OCI-LY1 (cell line): ENCODE data around the gene PAX6.

Source experiments
- H2AFZ ChIP-seq: fragments of 200-600 bp; sonication (generic), shearing (Covaris generic); 2 replicates; pipeline ENCODE4 v1.6.0; 2014; ENCODE audit warnings: antibody characterized with exemption, mild to moderate bottlenecking, low read length
- H3F3A ChIP-seq: fragments of 200-600 bp; sonication (generic), shearing (Covaris generic); 2 replicates; pipeline ENCODE4 v1.6.0; 2014; ENCODE audit warnings: mild to moderate bottlenecking, antibody characterized with exemption, low read length, moderate library complexity; ENCODE audit not compliant: insufficient read depth
- H3K27ac ChIP-seq: fragments of 200-600 bp; sonication (generic); 2 replicates; pipeline ENCODE4 v1.5.1; 2014; ENCODE audit warnings: low read length, mixed run types, mild to moderate bottlenecking, low read depth; ENCODE audit not compliant: poor library complexity, severe bottlenecking
- H3K27me3 ChIP-seq: fragments of 200-600 bp; sonication (generic); 2 replicates; pipeline ENCODE4 v1.6.0; 2014; ENCODE audit warnings: antibody characterized with exemption, mild to moderate bottlenecking, low read length, moderate library complexity; ENCODE audit not compliant: insufficient read depth
- H3K36me3 ChIP-seq: fragments of 200-600 bp; sonication (generic); 2 replicates; pipeline ENCODE4 v1.6.1; 2014; ENCODE audit warnings: mild to moderate bottlenecking, antibody characterized with exemption, low read length, moderate library complexity, mixed read lengths; ENCODE audit not compliant: insufficient read depth
- H3K4me1 ChIP-seq: fragments of 200-600 bp; sonication (generic); 2 replicates; pipeline ENCODE4 v1.5.1; 2014; ENCODE audit warnings: mild to moderate bottlenecking, low read length, moderate library complexity; ENCODE audit not compliant: insufficient read depth, severe bottlenecking
- H3K4me2 ChIP-seq: fragments of 200-600 bp; sonication (generic), shearing (Covaris generic); 2 replicates; pipeline ENCODE4 v1.6.1; 2014; ENCODE audit warnings: low read length
- H3K4me3 ChIP-seq: fragments of 200-600 bp; sonication (generic); 2 replicates; pipeline ENCODE4 v1.5.1; 2014; ENCODE audit warnings: low read length, low read depth, mild to moderate bottlenecking, mixed read lengths; ENCODE audit not compliant: poor library complexity, severe bottlenecking
- H3K79me2 ChIP-seq: fragments of 200-600 bp; shearing (Covaris generic); 2 replicates; pipeline ENCODE4 v1.6.1; 2016; ENCODE audit warnings: mixed run types, low read length, mixed read lengths; ENCODE audit not compliant: insufficient read depth
- H3K9ac ChIP-seq: fragments of 200-600 bp; sonication (generic), shearing (Covaris generic); 2 replicates; pipeline ENCODE4 v1.6.1; 2014; ENCODE audit warnings: mild to moderate bottlenecking, low read length, mixed read lengths
- H3K9me2 ChIP-seq: fragments of 200-600 bp; sonication (generic), shearing (Covaris generic); 2 replicates; pipeline ENCODE4 v1.6.1; 2014; ENCODE audit warnings: low read depth, mild to moderate bottlenecking, low read length, mixed read lengths
- H3K9me3 ChIP-seq: fragments of 200-600 bp; shearing (Covaris generic); 2 replicates; pipeline ENCODE4 v1.6.1; 2014; ENCODE audit warnings: low read length, mixed read lengths
- H4K20me1 ChIP-seq: fragments of 200-600 bp; sonication (generic), shearing (Covaris generic); 2 replicates; pipeline ENCODE4 v1.6.0; 2016; ENCODE audit warnings: mild to moderate bottlenecking, low read length; ENCODE audit not compliant: insufficient read depth
- EZH2 ChIP-seq: fragments of 200-600 bp; sonication (generic), shearing (Covaris generic); IDR thresholded peaks from 2 replicates; pipeline ENCODE4 v1.8.0; 2017; ENCODE audit warnings: borderline replicate concordance, mixed run types, mild to moderate bottlenecking, antibody characterized with exemption, low read length, moderate library complexity, mixed read lengths
- TF ChIP-seq, protein P1 (sequence below): fragments of 200-600 bp; sonication (generic), shearing (Covaris generic); IDR thresholded peaks from 2 replicates; pipeline ENCODE4 v1.5.1; 2017; ENCODE audit warnings: mild to moderate bottlenecking, antibody characterized with exemption, low read length, moderate library complexity, mixed read lengths

Gene PAX6

GRCh38 chr11:31827455-31828206, 16.5 kb upstream of the PAX6 start:
- H3K4me3 ChIP-seq: no peak overlapping the region
- TF ChIP-seq EZH2: no peak
- TF ChIP-seq, protein P1, sequence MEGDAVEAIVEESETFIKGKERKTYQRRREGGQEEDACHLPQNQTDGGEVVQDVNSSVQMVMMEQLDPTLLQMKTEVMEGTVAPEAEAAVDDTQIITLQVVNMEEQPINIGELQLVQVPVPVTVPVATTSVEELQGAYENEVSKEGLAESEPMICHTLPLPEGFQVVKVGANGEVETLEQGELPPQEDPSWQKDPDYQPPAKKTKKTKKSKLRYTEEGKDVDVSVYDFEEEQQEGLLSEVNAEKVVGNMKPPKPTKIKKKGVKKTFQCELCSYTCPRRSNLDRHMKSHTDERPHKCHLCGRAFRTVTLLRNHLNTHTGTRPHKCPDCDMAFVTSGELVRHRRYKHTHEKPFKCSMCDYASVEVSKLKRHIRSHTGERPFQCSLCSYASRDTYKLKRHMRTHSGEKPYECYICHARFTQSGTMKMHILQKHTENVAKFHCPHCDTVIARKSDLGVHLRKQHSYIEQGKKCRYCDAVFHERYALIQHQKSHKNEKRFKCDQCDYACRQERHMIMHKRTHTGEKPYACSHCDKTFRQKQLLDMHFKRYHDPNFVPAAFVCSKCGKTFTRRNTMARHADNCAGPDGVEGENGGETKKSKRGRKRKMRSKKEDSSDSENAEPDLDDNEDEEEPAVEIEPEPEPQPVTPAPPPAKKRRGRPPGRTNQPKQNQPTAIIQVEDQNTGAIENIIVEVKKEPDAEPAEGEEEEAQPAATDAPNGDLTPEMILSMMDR: no peak
- no peak overlapping the region for H3K9ac ChIP-seq
- no peaks in the 10 kb centered on the region for H3K9me3 ChIP-seq
- H3K4me1 ChIP-seq: no peaks in the 10 kb centered on the region
- H3K36me3 ChIP-seq: no peaks in the 10 kb centered on the region
- no peak overlapping the region for H2AFZ ChIP-seq
- no peaks in the 10 kb centered on the region for H3K79me2 ChIP-seq
- no peaks in the 10 kb centered on the region for H3K9me2 ChIP-seq
- H4K20me1 ChIP-seq: no peaks in the 10 kb centered on the region
- no peak overlapping the region for H3K4me2 ChIP-seq
- no peaks in the 10 kb centered on the region for H3F3A ChIP-seq
- H3K27me3 ChIP-seq: no peaks in the 10 kb centered on the region
- no peak overlapping the region for H3K27ac ChIP-seq

DNA sequence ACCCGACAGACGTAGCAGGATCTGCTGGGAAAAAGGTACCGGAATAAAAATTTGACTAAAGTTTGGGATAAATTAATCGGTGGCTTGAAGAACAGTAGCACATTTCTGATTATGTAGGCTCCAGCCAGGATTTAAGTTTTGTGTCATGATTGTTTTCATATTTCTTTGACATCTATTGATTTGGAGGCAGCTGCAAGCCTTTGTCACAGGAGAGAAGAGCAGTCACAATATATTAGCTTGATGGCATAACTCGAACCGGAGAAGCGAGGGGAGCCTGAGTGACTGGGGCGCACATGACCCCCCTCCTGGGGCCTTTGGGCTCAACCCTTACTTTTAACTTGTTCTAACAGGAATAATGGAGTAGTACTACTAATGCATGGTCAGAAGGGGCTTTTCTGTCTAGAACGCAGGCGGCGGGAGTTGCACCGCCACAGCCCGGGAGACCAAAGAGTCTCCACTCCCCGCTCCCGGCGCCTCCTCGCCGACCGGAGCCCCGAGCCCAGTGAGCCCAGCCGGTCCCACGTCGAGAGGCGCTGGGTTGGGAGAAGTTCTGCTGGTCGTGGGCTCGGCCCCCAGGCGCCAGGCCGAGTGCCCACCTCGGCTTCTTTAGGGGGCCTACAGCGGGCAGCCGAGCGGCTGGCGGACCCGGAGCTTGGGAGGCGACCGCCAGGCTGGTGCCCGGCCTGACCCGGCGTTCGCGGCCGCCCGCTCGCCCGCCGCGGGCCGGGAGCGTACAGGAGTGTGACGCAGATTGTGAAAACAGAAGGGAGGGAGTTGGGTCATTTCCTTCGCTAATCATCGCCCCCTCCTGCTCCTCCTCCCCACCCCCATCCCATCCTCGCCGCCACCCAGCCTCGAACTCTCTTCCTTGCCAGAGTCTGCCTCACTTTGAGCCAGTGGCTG, 15.7 kb upstream of the PAX6 start:
- H3K27ac ChIP-seq: no peak overlapping the region
- H3K4me3 ChIP-seq: no peak overlapping the region
- TF ChIP-seq, protein P1: no peak
- no peak for TF ChIP-seq EZH2
- H3K4me1 ChIP-seq: no peaks in the 10 kb centered on the region
- H3K36me3 ChIP-seq: no peaks in the 10 kb centered on the region
- H3K4me2 ChIP-seq: no peak overlapping the region
- no peaks in the 10 kb centered on the region for H3K79me2 ChIP-seq
- no peak overlapping the region for H3K9ac ChIP-seq
- no peaks in the 10 kb centered on the region for H3F3A ChIP-seq
- H4K20me1 ChIP-seq: no peaks in the 10 kb centered on the region
- H2AFZ ChIP-seq: no peak overlapping the region
- no peaks in the 10 kb centered on the region for H3K9me2 ChIP-seq
- H3K27me3 ChIP-seq: no peaks in the 10 kb centered on the region
- H3K9me3 ChIP-seq: no peaks in the 10 kb centered on the region

DNA sequence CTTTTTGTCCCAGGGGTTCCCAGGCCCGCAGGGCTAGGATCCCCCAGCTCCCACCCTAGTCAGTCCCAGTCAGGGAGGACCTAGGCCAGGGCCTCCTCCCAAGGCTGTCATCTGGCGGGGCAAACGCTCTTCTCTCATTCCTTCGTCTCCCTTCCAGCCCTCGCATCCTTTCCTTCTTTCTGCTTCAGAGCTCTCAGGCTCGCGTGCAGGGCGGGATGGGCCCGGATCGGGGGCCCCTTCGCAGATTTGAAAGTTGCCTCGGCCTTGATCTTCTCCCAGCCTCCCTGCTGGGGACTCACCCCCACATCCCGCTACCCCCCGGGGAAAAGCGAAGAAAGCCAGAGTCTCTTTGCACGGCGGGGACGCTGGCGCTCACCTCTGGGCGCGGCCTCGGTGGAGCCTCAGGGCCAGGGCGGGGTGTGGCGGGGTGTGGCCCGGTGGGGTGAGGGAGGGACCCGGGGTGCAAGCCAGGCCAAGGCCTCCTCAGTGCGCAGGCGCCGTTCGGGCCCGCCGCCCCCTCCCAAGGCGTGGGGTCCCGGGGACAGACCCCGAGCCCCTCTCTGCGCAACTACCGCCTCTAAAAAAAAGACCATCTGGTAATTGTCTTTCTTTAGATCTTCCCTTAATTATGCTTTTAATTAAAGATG, 14.8 kb upstream of the PAX6 start:
- H2AFZ ChIP-seq: no peak overlapping the region
- no peaks in the 10 kb centered on the region for H4K20me1 ChIP-seq
- H3K79me2 ChIP-seq: no peaks in the 10 kb centered on the region
- no peaks in the 10 kb centered on the region for H3K36me3 ChIP-seq
- no peaks in the 10 kb centered on the region for H3K27me3 ChIP-seq
- no peak overlapping the region for H3K4me2 ChIP-seq
- no peak overlapping the region for H3K27ac ChIP-seq
- no peaks in the 10 kb centered on the region for H3K4me1 ChIP-seq
- H3K9ac ChIP-seq: no peak overlapping the region
- H3F3A ChIP-seq: no peaks in the 10 kb centered on the region
- H3K9me2 ChIP-seq: no peaks in the 10 kb centered on the region
- no peaks in the 10 kb centered on the region for H3K9me3 ChIP-seq
- TF ChIP-seq, protein P1: no peak
- TF ChIP-seq EZH2: no peak
- H3K4me3 ChIP-seq: no peak overlapping the region
